ENCODE data around the gene KMO.

GRCh38 chr1:241536304-241536703, 4.1 kb downstream of the KMO start:
- TF ChIP-seq CTCF (IDR thresholded peaks at IDR 0.05; ENCODE audit: insufficient read depth, low read length): no peak
- TF ChIP-seq GABPA (IDR thresholded peaks at IDR 0.05; ENCODE audit: low read depth): no peak
- TF ChIP-seq REST (IDR thresholded peaks at IDR 0.05; ENCODE audit: insufficient replicate concordance, low read depth): no peak
